NOMO-1 (cell line): ENCODE data around the gene CYP2W1.
A peak's percentile ranks its signal among the peaks of the same experiment; 100 is the strongest.

ENCODE experiments used
- DNase-seq, 2 experiments: peaks; one replicate each; lab custom pipeline; 2025; ENCODE audit not compliant: unreplicated experiment in 2 of 2; lab: John Stamatoyannopoulos, UW

Gene CYP2W1

DNA sequence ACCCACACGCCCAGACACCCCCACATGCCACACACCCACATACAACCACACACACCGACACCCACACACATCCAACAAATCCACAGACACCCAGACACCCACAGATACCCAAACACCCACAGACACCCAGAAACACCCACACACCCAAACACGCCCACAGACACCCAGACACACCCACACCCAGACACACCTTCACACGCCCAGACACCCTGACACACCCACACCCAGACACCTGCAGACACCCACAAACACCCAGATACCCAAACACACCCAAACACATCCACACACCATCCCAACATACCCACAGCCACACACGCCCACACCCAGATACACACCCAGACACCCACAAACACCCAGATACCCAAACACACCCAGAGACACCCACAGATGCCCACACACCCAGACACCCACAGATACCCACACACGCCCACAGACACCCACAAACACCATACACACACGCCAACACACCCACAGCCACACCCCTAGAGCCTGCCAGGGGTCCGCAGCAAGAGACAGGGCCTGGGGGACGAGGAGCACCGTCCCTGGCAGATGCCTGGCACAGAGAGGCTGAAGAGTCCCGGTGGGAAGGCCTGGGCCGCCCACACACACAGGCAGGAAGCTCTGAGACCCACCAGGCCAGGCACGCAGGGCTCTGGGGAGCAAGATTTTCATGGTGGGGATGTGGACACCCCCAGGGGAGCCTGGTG lies 28.5 kb downstream of the CYP2W1 start:
- DNase-seq, result no peak

DNA sequence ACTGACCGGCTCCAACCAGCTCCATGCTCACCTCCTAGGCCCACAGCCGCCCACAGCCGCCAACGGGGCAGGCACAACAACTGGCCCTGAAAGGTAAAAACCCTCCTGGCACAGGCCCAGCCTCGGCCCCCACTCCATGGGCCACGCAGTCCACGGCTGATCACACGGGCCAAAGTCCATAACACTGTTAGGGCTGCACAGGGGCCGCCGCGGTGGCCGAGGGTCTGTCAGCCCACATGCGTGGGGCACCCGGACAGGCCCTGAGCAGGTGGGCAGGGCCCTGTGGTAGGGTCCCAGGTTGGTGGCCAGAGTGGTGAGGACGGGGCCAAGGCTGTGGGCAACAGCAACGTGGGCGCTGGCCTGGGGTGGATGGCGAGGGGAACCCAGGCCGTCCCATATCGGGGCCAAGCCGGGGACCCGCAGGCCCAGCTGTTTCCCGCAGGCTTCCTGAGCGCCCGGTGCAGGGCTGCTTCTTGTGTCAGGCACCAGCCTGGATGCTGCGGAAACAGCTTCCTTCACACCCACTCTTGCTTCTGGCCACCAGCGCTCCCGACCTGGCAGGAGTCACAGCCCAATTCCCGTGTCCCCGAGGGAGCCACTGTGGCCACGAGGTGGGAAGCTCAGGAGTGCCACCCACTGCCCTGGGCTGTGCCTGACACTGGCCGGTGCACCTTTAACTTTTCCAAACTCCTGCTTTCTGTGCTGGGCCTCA lies 29.2 kb downstream of the CYP2W1 start:
- DNase-seq, result no peak

DNA sequence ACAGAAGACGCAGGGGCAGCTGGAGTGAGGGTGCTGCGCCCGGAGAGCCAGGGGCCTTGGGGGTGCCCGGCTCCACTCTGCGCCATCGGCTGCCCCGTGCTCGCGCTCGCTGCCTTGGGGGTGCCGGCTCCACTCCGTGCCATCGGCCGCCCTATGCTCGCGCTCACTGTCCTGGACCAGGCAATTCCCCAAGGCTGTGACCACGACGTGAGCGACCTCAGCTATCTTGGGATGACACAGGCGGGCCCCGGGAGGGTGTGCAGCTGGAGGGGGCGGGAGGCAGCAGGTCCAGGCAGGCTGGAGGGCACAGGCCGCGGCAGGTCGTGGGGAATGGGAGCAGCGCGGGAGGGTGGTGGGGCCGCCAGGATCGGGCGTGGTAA lies 29.7 kb downstream of the CYP2W1 start:
- no peak for DNase-seq

DNA sequence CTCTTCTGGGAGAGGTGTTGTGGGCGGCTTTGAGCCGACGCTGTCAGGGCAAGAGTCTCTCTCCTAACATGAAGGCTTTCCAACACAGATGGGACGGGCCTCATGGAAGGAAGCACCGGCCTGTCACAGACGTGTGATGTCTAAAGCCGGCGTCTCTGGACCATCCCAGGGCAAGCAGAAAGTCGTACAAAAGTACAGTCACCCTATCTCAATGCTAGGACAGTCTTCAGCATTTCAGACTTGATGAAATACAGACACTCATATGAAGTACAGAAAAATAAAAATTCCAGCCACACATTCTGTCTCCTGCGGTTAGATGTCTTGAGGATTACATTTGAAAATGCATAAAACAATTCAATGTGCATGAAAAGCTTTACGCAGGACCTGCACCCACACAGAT lies 30.6 kb downstream of the CYP2W1 start:
- DNase-seq, result no peak

DNA sequence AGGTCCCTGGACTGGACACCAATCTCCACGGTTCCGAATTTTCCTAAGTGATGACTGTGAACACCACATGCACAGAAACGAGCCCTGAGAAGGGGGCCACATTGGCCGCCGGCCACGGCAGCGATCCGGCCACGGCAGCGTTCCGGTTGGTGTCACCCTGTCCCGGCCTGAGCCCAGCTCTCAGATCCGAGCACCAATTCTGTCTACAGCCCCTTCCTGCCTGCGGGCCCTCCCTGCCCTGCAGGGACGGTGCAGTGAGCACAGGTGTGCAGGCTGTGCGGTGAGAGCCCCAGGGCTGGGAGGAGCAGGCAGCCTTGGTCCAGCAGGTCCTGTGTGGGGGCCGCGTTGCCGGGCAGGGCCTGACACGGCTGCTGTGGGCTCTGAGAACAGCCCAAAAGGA lies 31.7 kb downstream of the CYP2W1 start:
- DNase-seq, result no peak

DNA sequence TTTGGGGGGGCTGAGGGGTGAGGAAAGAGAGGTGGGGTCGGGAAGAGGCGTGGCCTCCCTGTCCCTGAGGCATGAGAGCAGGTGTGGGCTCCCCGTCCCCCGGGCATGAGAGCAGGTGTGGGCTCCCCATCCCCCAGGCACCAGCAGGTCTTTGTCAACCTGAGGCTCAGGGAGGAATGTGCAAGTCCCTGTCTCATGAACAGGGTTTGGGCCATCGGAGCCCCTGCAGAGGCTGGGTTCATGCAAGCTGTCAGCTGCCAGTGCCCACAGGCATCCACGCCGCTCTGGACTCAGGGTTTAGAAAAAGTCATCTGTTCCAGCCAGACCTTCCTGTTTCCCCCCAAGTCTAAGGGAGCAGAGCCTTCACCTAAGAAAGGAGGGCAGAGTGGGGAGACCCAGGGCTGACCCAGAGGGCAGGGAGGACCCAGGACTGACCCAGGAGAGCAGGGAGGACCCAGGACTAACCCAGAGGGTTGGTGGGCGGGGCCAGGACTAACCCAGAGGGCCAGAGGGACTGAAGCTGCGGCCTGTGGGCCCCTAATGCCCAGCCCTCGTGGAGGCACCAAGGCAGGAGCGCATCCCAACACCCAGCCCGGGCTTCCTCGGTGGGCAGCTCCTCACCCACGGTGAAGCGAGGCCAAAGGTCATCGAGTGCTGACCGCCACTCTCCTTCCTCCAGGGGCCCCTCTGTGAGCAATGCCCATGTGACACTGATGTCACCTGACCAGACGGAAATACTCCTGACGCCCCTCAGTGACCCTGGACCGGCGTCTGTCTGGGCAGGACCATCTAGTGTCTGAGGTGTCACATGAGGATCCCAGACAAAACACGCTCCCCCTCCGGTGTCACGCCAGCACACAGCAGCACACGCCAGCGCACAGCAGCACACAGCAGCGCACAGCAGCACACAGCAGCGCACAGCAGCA lies 32.5 kb downstream of the CYP2W1 start:
- DNase-seq, result no peak

DNA sequence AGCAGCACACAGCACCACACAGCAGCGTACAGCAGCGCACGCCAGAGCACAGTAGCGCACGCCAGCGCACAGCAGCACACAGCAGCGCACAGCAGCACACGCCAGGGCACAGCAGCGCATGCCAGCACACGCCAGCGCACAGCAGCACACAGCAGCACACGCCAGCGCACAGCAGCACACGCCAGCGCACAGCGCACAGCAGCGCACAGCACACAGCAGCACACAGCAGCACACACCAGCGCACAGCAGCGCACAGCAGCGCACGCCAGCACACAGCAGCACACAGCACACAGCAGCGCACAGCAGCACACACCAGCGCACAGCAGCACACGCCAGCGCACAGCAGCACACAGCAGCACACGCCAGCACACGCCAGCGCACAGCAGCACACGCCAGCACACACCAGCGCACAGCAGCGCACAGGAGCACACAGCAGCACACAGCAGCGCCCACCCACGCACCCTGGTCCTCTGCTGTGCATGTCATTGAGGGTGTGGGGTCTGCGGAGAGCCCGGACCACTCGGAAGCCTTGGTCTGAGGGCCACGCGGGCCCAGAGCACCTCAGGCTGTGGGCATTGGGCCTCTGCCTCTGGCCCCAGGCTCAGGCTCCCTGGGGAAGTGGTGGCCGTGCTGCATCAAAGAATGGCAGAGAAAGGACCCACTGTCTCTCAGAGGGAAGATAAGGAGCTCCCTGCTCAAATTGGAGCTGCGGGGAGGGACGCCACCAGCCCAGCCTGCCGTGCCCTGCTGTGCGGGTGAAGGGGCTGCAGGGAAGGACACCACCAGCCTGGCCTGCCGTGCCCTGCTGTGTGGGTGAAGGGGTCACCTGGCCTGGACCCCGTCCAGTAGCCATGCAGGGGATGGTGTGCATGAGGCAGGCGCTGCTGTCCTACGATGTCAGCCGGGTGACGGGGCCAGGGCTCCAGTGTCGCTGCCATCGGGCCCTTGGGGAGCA lies 33.9 kb downstream of the CYP2W1 start:
- no peak for DNase-seq

DNA sequence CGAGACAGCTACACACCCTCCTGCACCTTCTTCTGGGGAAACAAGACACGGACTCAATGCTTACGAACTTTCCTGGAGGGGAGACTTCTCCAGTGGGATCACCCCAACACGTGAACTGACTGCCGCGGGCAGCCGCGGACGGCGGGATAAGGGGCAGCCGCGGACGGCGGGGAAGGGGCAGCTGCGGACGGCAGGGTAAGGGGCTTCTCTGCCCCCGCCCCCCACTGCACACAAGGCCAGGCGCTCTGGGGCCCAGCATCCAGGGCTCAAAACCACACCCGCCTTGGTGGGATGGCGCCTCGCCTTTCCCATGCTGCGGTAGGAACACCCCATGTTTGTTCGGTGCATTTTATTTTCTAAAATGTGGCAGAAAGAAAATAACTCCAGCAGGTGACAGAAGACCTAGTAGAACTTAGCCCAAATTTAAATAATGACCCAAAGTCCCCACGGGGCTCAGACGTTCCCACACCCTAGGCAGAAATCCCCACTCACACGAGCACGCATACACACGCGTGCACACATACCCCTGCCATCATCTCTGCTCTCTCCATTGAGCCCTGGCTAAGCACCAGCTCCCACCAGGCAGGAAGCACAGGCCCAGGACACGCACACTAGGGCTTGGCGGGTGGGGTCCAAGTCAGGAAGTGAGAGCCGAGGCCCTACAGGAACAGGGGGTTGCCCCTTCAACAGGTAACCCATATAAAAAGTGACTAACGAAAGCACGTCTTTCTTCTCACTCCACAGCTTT lies 34.8 kb downstream of the CYP2W1 start:
- no peak for DNase-seq

DNA sequence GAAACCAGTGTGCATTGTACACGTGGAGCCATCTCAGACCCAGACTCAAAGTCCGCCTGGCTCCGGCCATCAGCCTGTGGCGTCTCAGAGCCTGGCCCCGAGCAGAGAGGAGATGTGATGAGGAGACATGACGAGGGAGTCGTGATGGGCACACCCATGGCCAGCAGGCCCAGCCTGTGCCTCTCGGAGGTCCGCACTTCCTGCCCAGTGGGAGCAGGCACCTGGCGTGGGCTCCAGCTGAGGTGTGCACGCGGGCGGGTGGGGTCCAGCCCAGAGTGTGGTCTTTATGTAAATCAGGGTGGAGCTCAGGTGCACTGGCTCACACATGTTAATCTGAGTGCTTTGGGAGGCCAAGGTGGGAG lies 35.3 kb downstream of the CYP2W1 start:
- DNase-seq, result no peak

DNA sequence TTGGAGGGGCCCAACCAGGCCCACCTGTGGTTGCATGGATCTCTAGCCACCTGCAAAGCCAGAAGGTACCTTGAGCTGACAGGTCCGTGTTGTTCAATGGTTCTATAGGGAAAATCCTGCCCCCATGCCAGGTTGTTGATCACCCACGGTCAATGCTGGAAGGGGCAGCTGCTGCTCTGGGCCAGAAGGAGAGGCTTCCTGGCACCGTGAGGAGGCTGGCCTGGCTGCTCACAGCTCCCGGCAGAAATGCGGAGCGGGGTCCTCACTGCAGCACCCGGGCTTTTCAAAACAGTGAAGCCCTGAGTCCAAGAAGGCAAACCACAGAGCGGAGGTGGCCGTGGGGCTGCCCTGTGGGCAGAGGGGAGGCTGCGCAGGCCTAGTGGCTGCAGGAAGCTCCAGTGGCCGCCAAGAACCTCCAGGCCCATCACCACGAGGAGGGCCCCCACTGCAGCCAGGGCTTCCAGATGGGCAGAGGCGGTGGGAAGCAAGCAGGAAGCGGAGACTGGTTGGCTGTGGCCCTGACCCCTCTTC lies 36.3 kb downstream of the CYP2W1 start:
- no peak for DNase-seq

DNA sequence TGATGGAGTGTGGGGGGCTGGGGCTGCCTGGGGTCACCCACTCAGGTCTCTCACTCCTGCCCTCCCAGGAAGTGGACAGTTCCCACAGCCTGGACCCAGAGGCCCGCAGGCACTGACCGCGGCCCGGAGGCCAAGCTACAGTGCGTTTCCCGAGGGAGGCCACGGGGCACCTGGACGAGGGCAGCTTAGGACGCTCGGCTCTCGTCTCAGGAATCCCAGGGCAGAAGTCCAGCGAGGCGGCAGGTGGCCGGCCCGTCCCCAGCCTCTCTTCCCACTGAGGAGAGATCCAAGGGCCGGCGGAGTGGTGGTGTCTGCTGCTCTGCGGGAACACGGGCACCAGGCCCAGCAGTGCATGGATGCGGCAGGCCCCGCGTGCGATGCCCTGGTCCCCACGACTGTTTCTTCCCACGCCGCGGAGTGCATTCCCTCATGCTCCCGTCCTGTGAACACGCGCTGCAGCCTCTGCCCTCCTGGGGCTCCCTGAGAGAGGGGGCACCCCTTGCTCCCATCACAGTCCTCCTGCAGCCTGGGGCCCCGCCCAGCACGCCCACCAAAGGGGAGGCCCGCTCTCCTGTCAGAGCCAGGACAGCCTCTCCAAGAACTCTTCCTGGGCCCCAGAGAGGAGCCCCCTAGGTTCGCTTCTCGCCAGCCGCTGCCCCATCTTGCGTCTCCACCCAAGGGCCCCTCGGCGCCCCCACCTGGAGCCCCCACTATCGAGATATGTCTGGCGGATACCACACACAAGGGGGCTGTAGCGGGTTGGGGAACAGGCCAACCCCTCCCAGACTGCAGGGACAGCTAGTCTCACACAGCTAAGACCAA lies 37.0 kb downstream of the CYP2W1 start:
- DNase-seq, result no peak

DNA sequence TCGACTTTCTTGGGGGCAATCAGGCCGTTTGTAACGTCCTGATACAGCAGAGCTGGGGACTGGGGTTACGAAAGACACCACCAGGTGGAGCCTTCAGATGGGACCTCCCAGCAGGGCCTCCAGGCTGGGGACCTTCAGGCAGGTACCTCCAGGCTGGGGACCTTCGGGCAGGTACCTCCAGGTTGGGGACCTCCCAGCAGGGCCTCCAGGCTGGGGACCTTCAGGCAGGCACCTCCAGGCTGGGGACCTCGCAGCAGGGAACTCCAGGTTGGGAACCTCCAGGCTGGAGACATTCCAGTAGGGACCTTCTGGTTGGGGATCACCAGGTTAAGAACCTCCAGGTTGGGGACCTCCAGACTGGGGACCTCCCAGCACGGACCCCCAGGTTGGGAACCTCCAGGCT lies 37.9 kb downstream of the CYP2W1 start:
- DNase-seq, result no peak

DNA sequence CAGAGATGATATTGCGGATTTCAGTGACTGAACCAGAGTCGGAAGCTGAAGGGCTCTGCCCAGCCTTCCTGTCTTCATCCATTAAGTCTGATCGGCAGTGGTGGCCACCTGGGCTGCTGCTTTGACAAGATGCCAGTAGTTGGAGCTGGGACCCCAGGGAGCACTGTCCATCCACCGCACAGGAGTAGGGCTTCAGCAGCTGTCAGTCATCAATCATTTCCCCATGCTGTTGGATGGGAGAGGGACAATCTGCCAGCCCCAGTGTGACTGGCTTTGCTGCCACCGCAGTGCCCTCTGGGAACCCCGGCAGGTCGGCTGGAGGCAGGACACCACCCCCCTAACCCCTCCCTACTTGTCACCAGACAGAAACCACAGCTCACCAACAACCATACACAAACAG lies 38.4 kb downstream of the CYP2W1 start:
- DNase-seq, result no peak

DNA sequence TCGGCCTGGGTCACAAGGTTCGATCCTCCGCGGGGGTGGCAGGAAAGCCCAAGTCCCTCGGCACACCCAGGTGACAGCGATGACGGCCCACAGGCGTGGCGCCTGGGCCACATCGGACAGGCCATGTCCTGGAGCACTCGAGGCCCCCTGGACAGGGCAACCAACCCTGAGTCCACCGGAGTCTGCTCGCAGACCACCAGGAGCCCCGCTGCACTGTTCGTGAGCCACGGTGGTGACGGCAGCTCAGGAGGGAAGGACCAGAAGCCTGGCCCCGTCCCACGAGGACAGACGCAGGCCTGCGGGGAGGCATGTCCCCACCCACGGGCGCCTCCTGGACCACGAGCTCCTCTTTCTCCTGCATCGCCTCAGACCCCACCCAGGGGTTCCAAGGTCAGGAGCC lies 39.0 kb downstream of the CYP2W1 start:
- no peak for DNase-seq

DNA sequence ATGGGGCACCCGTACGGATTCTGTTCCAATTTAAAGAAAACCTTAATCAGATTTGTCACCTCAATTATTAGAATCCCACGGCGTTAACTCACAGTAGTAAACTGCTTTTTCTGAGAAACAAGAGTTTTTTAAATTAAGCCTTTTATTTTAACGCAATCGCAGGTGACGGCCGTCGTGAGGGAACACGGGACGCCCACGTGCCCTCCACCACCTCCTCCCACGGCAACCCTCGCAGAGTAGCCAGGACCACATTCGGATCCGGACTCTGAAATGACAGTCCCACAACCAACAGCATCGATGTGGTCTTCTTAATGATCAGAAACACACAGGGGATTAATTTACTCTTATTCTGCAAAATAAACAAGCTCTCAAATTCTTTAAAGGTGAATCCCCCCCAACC lies 39.4 kb downstream of the CYP2W1 start:
- DNase-seq, result no peak

DNA sequence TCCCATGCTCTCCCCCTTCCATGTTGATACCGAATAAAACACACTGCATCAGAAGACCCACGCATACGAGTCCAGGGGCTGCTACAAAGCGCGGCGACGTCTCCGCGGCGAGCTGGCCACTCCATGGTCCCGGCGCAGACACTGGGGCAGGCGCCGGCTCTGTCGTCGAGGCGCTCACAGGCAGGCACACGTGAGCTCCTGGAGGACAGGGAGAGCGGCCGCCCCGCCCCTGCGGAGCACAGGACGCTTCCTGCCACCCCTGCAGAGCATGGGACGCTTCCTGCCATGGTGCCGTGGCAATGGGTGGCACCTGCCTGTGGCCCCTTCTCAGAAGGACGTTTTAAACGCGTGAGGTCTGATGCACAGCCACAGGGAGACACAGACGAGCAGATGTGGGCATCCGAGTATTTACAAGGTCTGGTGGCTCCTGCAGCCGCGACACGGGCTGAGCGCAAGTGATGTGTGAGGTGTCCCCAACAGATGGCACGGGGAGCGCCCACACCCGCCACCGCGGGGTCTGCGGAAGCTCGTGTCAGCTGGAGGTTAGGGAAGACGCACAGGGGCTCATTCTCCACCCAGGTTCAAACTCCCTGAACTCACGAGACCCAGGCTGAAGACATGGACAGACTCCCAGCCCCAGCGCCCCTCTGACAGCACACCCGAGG lies 40.0 kb downstream of the CYP2W1 start:
- no peak for DNase-seq

DNA sequence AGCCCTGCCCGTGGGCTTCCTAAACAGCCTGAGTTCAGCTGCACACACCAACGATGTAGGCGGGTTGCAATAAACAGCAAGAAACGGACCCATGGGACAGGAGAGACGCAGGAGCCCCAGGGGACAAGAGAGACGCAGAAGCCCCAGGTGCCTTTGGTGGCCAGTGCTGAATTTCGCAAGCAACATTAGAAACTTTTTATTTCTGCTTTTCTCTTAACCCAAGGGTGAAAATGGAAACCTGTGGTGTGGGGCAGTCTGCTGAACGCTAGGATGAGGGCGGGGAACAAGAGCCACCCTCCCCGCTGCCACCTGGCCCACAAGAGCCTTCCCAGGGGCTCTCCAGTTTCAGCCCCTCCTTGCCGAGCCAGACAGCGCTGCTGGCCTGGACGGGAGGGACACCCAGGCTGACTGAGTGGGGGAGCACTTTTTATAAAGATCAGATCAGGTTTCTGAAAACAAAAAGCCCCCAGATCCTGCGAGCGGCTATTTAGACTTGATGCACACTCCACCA lies 41.4 kb downstream of the CYP2W1 start:
- DNase-seq, result peak; percentile 58 to 61
